HG03469 (cell line): ENCODE results near the gene ST13.
"Not testable (repeated sequence)": the region's sequence is repeated elsewhere in the genome, so short reads cannot be mapped to it uniquely, and the experiment has no call there.

ENCODE experiments used
- ATAC-seq: cut with Tn5 transposase; IDR thresholded peaks from one replicate; pipeline ENCODE4 v1.9.1; 2021; ENCODE audit warnings: mild to moderate bottlenecking, moderate library complexity, moderate number of reproducible peaks; ENCODE audit not compliant: unreplicated experiment

The ST13 gene

DNA sequence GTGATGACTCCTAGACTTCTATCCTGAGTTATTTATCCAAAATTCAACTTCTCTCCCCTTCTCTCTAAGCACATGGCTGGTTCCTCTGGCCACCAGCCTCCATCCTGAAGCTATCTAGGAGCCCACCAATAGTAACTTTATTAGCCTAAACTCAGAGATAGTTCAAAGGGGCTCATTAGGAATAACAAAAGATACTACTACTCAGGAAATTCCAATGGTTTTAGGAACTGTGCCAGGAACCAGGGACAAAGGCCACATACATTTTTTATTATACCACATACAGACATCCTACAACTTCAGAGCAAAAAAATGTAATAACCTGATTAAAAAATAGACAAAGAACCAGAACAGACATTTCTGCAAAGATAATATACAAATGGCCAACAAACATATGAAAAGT is 65.2 kb downstream of the ST13 start:
- no peak for ATAC-seq

DNA sequence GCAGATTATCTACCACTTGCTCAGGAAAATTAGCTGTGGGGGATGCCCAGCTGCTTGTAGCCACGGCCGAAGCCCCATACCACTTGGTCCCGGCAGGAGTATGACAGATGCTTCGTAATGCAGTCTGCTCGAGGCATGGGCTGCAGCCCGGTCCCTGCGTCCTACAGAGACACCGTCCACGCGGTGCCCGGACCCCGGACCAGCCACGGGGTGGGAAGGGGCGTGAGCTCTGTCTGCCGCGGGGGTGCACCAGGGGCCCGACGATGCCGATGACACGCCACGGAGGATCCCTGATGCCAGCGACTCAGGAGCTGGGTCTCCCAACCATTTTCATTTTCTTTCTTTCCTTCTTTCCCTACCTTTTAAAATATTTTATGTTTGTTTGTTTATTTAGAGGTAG is 67.3 kb downstream of the ST13 start:
- no peak for ATAC-seq

DNA sequence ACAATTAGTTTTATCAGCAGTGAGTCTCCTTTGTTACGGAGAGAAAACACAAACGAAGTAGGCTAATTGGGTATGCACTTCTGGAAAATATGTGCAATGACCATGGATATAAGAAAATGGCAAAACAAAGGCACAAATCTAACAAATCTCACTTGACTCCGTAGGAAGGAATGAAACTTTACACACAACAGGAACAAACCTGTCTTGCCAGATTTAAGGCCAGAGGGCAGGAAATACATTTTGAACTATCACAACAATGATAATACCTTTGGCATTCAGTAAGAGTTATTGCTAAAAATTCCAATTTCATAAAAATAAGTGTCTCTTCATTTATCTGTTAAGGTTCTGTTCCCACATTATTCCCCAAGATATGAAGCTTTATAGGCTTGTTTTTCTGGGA is 73.9 kb downstream of the ST13 start:
- ATAC-seq, result no peak

DNA sequence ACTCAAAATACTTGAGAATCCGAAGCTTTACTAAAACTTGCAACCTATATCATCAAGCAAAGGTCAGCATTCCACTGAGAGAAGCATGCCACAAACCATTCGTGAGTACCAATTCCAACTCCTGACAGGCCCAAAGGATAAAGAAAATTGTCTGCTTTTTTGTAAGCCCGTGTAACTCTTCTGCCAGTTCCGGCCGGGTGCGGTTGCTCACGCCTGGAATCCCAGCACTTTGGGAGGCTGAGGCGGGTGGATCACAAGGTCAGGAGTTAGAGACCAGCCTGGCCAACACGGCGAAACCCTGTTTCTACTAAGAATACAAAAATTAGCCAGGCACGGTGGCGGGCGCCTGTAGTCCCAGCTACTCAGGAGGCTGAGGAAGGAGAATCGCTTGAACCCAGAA is 74.7 kb downstream of the ST13 start:
- not testable (repeated sequence) for ATAC-seq
